IMR-90 (cell line): ENCODE data around the gene PRKN. TPM values are rescaled to one million over a fixed set of nuclear protein-coding genes. Genes with fewer than 3 reads are reported as not detected.

Experiments used
- ATAC-seq: fragments of 200-7000 bp; cut with Tn5 transposase; 2 replicates; pipeline ENCODE4 v1.9.1; 2020; ENCODE audit warnings: low read depth, mild to moderate bottlenecking, moderate library complexity
- BruUV-seq: library from RNA; stranded (reverse); fragments of 400-500 nt; replicated peaks from 2 replicates; lab custom pipeline; 2021; lab: Mats Ljungman, UMichigan
- CTCF ChIA-PET: fragments of 300-600 bp; formaldehyde crosslinking; extraction: SDS; loops from one replicate; lab custom pipeline; 2021; ENCODE audit warnings: antibody characterized with exemption; lab: Yijun Ruan, JAX
- POLR2A ChIA-PET: fragments of 300-600 bp; sonication (Branson Sonifier 250); formaldehyde crosslinking; loops from one replicate; lab custom pipeline; 2022; ENCODE audit warnings: antibody characterized with exemption; ENCODE audit not compliant: unreplicated experiment; lab: Charles Lee
- DNase-seq: peaks from one replicate; pipeline ENCODE4 v3.0.0; 2013
- H2AFZ ChIP-seq: replicated peaks from 2 replicates; pipeline ENCODE3; 2013; ENCODE audit warnings: low read length, mild to moderate bottlenecking; ENCODE audit not compliant: poor library complexity
- H2AK5ac ChIP-seq: 2 replicates; pipeline ENCODE4 v1.6.1; 2013; ENCODE audit warnings: low read depth, low read length, inconsistent platforms
- H2AK9ac ChIP-seq: replicated peaks from 2 replicates; pipeline ENCODE3; 2013; ENCODE audit warnings: mild to moderate bottlenecking, low read depth, low read length, moderate library complexity; ENCODE audit not compliant: poor library complexity
- H2BK120ac ChIP-seq: 2 replicates; pipeline ENCODE4 v1.6.1; 2013; ENCODE audit warnings: low read depth, low read length, inconsistent platforms
- H2BK15ac ChIP-seq: 3 replicates; pipeline ENCODE4 v1.6.1; 2013; ENCODE audit warnings: low read depth, low read length, inconsistent platforms
- H2BK20ac ChIP-seq: 2 replicates; pipeline ENCODE4 v1.6.1; 2013; ENCODE audit warnings: low read depth, mild to moderate bottlenecking, inconsistent platforms, low read length, moderate library complexity
- H2BK5ac ChIP-seq: 2 replicates; pipeline ENCODE4 v1.6.1; 2013; ENCODE audit warnings: mild to moderate bottlenecking, low read depth, low read length, inconsistent platforms; ENCODE audit not compliant: poor library complexity, severe bottlenecking
- H3K14ac ChIP-seq: replicated peaks from 2 replicates; pipeline ENCODE4 v1.6.1; 2013; ENCODE audit warnings: low read depth, low read length, inconsistent platforms
- H3K18ac ChIP-seq: 2 replicates; pipeline ENCODE4 v1.6.1; 2013; ENCODE audit warnings: low read depth, low read length, control low read depth
- H3K23ac ChIP-seq: 2 replicates; pipeline ENCODE4 v1.6.1; 2013; ENCODE audit warnings: low read depth, low read length, inconsistent platforms
- H3K27ac ChIP-seq: 2 replicates; pipeline ENCODE4 v1.5.1; 2013; ENCODE audit warnings: mild to moderate bottlenecking, control low read depth, low read length; ENCODE audit not compliant: insufficient read depth
- H3K27me3 ChIP-seq: 2 replicates; pipeline ENCODE4 v1.6.1; 2013; ENCODE audit warnings: low read length; ENCODE audit not compliant: control insufficient read depth, insufficient read depth
- H3K36me3 ChIP-seq: 2 replicates; pipeline ENCODE4 v1.6.1; 2013; ENCODE audit warnings: low read length, mixed read lengths; ENCODE audit not compliant: control insufficient read depth, insufficient read depth
- H3K4ac ChIP-seq: 2 replicates; pipeline ENCODE4 v1.6.1; 2013; ENCODE audit warnings: low read depth, low read length, inconsistent platforms
- H3K4me1 ChIP-seq: 2 replicates; pipeline ENCODE4 v1.6.1; 2013; ENCODE audit warnings: low read length, mixed read lengths; ENCODE audit not compliant: control insufficient read depth, insufficient read depth
- H3K4me2 ChIP-seq: 2 replicates; pipeline ENCODE4 v1.6.1; 2013; ENCODE audit warnings: low read depth, mild to moderate bottlenecking, control low read depth, low read length, moderate library complexity
- H3K4me3 ChIP-seq: 2 replicates; pipeline ENCODE4 v1.5.1; 2013; ENCODE audit warnings: low read depth, mild to moderate bottlenecking, control low read depth, low read length, moderate library complexity; ENCODE audit not compliant: insufficient read depth
- H3K56ac ChIP-seq: 2 replicates; pipeline ENCODE4 v1.6.1; 2013; ENCODE audit warnings: low read length, inconsistent platforms; ENCODE audit not compliant: insufficient read depth; ENCODE audit errors: extremely low read depth
- H3K79me1 ChIP-seq, 2 experiments: 2 replicates each; pipeline ENCODE4 v1.6.1; 2013; ENCODE audit warnings: low read length in 2 of 2, inconsistent platforms in 1 of 2, low read depth in 1 of 2
- H3K9ac ChIP-seq: 2 replicates; pipeline ENCODE4 v1.6.1; 2013; ENCODE audit warnings: low read depth, low read length, control low read depth
- H3K9me1 ChIP-seq: 2 replicates; pipeline ENCODE4 v1.6.1; 2013; ENCODE audit warnings: low read length, inconsistent platforms; ENCODE audit not compliant: insufficient read depth
- H3K9me3 ChIP-seq: 2 replicates; pipeline ENCODE4 v1.6.1; 2013; ENCODE audit warnings: low read length; ENCODE audit not compliant: control insufficient read depth, insufficient read depth
- H4K20me1 ChIP-seq: 2 replicates; pipeline ENCODE4 v1.6.1; 2013; ENCODE audit warnings: low read length, inconsistent platforms; ENCODE audit not compliant: insufficient read depth
- H4K5ac ChIP-seq: 2 replicates; pipeline ENCODE4 v1.6.1; 2013; ENCODE audit warnings: mild to moderate bottlenecking, low read depth, low read length, control low read depth
- H4K8ac ChIP-seq, 2 experiments: 2 replicates each; pipeline ENCODE4 v1.6.1; 2013; ENCODE audit warnings: low read depth in 2 of 2, low read length in 2 of 2, control low read depth in 1 of 2, inconsistent platforms in 1 of 2
- H4K91ac ChIP-seq: 2 replicates; pipeline ENCODE4 v1.6.1; 2013; ENCODE audit warnings: low read depth, low read length, inconsistent platforms; ENCODE audit not compliant: insufficient read depth
- CEBPB ChIP-seq: IDR thresholded peaks from 2 replicates; pipeline ENCODE4 v1.6.1; 2012; ENCODE audit warnings: low read depth, low read length, improper control_type of control experiment
- ELK1 ChIP-seq: fragments of 150-350 bp; IDR thresholded peaks from 2 replicates; pipeline ENCODE4 v1.6.1; 2016; ENCODE audit warnings: low read depth, mild to moderate bottlenecking, low read length, moderate library complexity, borderline replicate concordance
- RAD21 ChIP-seq: IDR thresholded peaks from 2 replicates; pipeline ENCODE4 v1.6.1; 2012; ENCODE audit warnings: low read length, improper control_type of control experiment
- RCOR1 ChIP-seq: IDR thresholded peaks from 2 replicates; pipeline ENCODE4 v1.6.1; 2012; ENCODE audit warnings: mild to moderate bottlenecking, low read length, improper control_type of control experiment; ENCODE audit not compliant: insufficient replicate concordance
- WGBS, 2 experiments: methylation state at CpG; one replicate each; pipeline versions ENCODE4 v1.1.5 to v1.1.7; 2013; ENCODE audit warnings: missing lambda C conversion rate in 2 of 2; ENCODE audit not compliant: insufficient read length in 1 of 2; ENCODE audit errors: extremely low coverage in 2 of 2; 5-methylcytosine and 5-hydroxymethylcytosine counted together
- dilution Hi-C: fragments of 300-500 bp; cut with HindIII; formaldehyde crosslinking; loops from one replicate; pipeline ENCODE4 v1.14.3; 2018; ENCODE audit warnings: low sequenced_read_pairs; ENCODE audit not compliant: unreplicated experiment
- in situ Hi-C: fragments of 300-500 bp; cut with MboI; formaldehyde crosslinking; loops from 3 replicates; pipeline ENCODE4 v1.14.3; 2019; ENCODE audit warnings: low sequenced_read_pairs, inconsistent platforms, mixed read lengths
- intact Hi-C: fragments of 100-400 bp; cut with micrococcal nuclease; formaldehyde crosslinking; loops from 2 replicates; pipeline ENCODE4 v1.10.0; 2022
- polyA plus RNA-seq, 3 experiments: library from polyadenylated mRNA; depleted of rRNA; stranded (reverse); fragments of >200 nt; gene quantifications; 2 replicates each; pipeline ENCODE4 v1.2.3, GENCODE V29; 2012; ENCODE audit warnings: low replicate concordance in 1 of 3
- total RNA-seq: library from RNA; depleted of rRNA; stranded (reverse); fragments of >200 nt; gene quantifications from 2 replicates; pipeline ENCODE4 v1.2.3, GENCODE V29; 2012

PRKN gene
- total and polyA plus RNA-seq, 2 of the 4 experiments (the other 2 are of a cell fraction): 0.15 to 0.18 TPM

- DNase-seq: no peak
- Histone ChIP-seq H3K27me3 (no peaks in the 10 kb centered on the region), H4K20me1 (no peaks in the 10 kb centered on the region), H3K79me1 (no peaks in the 10 kb centered on the region), H2BK120ac (no peak overlapping the region), H3K4ac (no peak overlapping the region), H4K5ac (no peak overlapping the region), H2BK15ac (no peak overlapping the region), H2BK5ac (no peak overlapping the region), H3K18ac (no peak overlapping the region), H3K23ac (no peak overlapping the region), H3K9ac (no peak overlapping the region), H2AFZ (no peak overlapping the region), H4K91ac (no peak overlapping the region), H3K27ac (no peak overlapping the region), H2BK20ac (no peak overlapping the region), H2AK9ac (no peak overlapping the region), H3K56ac (no peak overlapping the region), H3K4me1 (no peaks in the 10 kb centered on the region), H3K4me2 (no peak overlapping the region), H3K14ac (no peak overlapping the region), H3K9me1 (no peaks in the 10 kb centered on the region), H3K9me3 (peaks cover 18% of the 10 kb centered on the region), H3K36me3 (no peaks in the 10 kb centered on the region), H3K4me3 (no peak overlapping the region), H2AK5ac (no peak overlapping the region), H4K8ac (no peak overlapping the region)
- no TSS peak for BruUV-seq
- no peak for ATAC-seq
- intact Hi-C loops: no loop called here
- CTCF ChIA-PET: interaction anchor here (0.5 kb wide), 1 partner anchor 94 kb away, joined by 3 read pairs; no protein-coding TSS in a partner anchor
- TF ChIP-seq RAD21 (no peak), CEBPB (no peak), RCOR1 (no peak), ELK1 (no peak)
- POLR2A ChIA-PET: no interaction called here
- dilution Hi-C loops: no loop called here
- 10% methylated on average over 3 of the region's 6 CpGs; no CpG with 5 or more reads in 1 of the 2 experiments for WGBS, 2 experiments
- in situ Hi-C loops: no loop called here
Observed at GRCh38 chr6:161830866-161831616, 896.5 kb downstream of the PRKN start.
